Peyer's patch (tissue), 4 donors: ENCODE measurements around the gene NPAS2.

Experiments used
- POLR2A ChIP-seq, 2 donors: fragments of 450-650 bp; IDR thresholded peaks; one replicate each; pipeline ENCODE4 v1.5.1; 2017; ENCODE audit warnings: antibody characterized with exemption in 2 of 2, mild to moderate bottlenecking in 2 of 2, moderate library complexity in 2 of 2
- TF ChIP-seq, protein P1 (sequence below), 6 experiments: fragments of 450-650 bp in 4 of 6; fragments of 200-600 bp in 2 of 6; sonication (generic) in 1 of 6; IDR thresholded peaks; one replicate each; pipeline ENCODE4 v1.5.1; 2017 to 2019; ENCODE audit warnings: antibody characterized with exemption in 6 of 6, mild to moderate bottlenecking in 3 of 6, moderate library complexity in 1 of 6

DNA sequence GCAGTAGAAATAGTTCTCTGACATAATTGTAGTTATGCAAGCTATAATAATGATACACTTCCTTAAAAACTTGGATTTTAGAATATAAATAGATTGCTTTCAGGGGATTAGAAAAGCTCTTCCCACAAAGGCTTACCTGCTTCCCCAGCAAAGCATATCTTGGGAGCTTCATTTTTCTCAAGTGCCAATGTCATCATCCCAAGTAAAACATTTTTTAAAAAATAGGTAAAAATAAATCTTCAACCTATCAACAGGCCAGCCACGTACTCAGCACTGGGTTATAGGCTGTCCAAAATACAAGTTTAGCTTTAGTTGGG is 39.0 kb upstream of the NPAS2 start:
- TF ChIP-seq, protein P1, sequence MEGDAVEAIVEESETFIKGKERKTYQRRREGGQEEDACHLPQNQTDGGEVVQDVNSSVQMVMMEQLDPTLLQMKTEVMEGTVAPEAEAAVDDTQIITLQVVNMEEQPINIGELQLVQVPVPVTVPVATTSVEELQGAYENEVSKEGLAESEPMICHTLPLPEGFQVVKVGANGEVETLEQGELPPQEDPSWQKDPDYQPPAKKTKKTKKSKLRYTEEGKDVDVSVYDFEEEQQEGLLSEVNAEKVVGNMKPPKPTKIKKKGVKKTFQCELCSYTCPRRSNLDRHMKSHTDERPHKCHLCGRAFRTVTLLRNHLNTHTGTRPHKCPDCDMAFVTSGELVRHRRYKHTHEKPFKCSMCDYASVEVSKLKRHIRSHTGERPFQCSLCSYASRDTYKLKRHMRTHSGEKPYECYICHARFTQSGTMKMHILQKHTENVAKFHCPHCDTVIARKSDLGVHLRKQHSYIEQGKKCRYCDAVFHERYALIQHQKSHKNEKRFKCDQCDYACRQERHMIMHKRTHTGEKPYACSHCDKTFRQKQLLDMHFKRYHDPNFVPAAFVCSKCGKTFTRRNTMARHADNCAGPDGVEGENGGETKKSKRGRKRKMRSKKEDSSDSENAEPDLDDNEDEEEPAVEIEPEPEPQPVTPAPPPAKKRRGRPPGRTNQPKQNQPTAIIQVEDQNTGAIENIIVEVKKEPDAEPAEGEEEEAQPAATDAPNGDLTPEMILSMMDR (IDR thresholded peaks at IDR 0.05): no peak
- no peak for TF ChIP-seq POLR2A (IDR thresholded peaks at IDR 0.05)
